ENCODE results near the gene ADGRG7.
A peak's percentile ranks its signal among the peaks of the same experiment; 100 is the strongest.

Gene ADGRG7

DNA sequence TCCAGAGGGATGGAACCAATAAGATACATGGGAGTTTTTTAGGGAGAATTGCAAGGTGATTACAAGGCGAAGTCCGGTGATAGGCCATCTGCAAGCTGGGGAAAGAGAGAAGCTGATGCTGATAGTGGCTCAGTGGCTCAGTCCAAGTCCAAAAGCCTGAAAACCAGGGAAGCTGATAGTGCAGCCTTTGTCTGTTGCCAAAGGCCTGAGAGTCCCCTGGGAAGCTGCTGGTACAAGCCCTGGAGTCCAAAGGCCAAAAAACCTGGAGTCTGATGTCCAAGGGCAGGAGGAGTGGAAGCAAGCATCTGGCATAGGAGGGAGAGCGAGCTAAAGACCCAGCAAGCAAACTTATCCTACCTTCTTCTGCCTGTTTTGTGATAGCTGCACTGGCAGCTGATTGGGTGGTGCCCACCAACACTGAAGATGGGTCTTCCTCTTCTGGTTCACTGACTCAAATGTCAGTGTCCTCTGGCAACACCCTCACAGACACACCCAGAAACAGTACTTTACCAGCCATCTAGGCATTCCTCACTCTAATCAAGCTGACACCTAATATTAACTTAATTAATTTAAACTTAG lies 116.6 kb downstream of the ADGRG7 start:
- TF ChIP-seq CTCF (IDR thresholded peaks at IDR 0.05; ENCODE audit: insufficient read depth, missing control alignments), result no peak
- DNase-seq (ENCODE audit: insufficient read length, low spot score) (no peak), FAIRE-seq (no peak)

GRCh38 chr3:100726706-100727105 lies 117.3 kb downstream of the ADGRG7 start:
- DNase-seq (ENCODE audit: insufficient read length, low spot score) (no peak), FAIRE-seq (no peak)
- no peak for TF ChIP-seq CTCF (IDR thresholded peaks at IDR 0.05; ENCODE audit: insufficient read depth, missing control alignments)

DNA sequence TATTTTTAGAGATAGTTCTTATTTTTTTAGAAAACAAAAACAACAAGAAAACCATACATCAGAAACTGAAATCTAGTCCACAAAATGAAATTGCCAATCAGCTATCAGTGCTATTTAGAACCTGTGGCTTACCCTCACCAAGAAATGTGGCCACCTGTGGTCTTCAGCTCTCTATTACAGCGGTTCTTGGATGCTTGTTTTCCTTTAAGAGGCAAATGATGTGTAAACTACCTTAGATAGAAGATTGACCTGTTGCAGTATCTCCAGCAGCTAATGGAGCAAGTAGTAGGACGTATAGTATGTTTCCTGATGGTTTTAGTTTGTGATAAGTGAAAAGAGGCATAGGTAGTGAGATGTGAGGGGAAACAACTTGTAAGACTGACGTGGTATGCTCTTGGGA lies 121.1 kb downstream of the ADGRG7 start:
- no peak for TF ChIP-seq CTCF (IDR thresholded peaks at IDR 0.05; ENCODE audit: insufficient read depth, missing control alignments)
- DNase-seq (ENCODE audit: insufficient read length, low spot score) (no peak), FAIRE-seq (no peak)

DNA sequence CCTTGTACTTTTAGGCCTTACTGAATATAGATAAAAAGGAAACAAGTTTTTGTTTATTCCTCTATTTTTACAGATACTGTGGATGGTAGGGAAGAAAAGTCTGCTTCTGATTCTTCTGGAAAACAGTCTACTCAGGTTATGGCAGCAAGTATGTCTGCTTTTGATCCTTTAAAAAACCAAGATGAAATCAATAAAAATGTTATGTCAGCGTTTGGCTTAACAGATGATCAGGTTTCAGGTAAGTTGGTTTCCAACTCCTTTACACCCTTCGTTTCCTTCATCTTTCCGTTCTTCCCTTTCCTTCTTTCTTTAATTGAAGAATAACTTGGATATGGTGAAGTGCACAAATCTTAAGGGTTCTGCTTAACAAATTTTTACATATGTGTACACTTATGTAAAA lies 123.0 kb downstream of the ADGRG7 start:
- DNase-seq (ENCODE audit: insufficient read length, low spot score) (no peak), FAIRE-seq (no peak)
- TF ChIP-seq CTCF (IDR thresholded peaks at IDR 0.05; ENCODE audit: insufficient read depth, missing control alignments), result no peak

DNA sequence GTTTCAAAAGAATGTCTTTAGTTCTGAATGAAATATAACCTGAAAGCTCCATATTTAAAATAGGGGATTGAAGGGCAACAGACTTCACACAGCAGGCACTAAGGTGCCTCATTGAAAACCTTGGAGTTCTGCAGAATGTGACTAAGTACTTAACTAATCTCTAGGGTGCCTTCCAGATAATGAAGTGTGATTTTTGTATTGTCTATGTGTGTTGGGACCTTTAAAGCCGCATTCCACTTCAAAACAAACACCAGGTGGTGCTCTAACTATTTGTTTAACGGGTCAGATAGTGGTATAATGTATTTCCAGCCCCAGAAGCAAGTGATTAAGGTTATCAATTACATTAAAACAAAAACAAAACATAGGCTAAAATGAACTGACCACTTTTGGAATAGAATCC lies 127.9 kb downstream of the ADGRG7 start:
- DNase-seq (ENCODE audit: insufficient read length, low spot score) (no peak), FAIRE-seq (no peak)
- TF ChIP-seq CTCF (IDR thresholded peaks at IDR 0.05; ENCODE audit: insufficient read depth, missing control alignments), result peak; percentile 45

- no peak for TF ChIP-seq CTCF (IDR thresholded peaks at IDR 0.05; ENCODE audit: insufficient read depth, missing control alignments)
- FAIRE-seq (no peak), DNase-seq (ENCODE audit: insufficient read length, low spot score) (no peak)
Measured at GRCh38 chr3:100740207-100740606, 130.8 kb downstream of the ADGRG7 start.

DNA sequence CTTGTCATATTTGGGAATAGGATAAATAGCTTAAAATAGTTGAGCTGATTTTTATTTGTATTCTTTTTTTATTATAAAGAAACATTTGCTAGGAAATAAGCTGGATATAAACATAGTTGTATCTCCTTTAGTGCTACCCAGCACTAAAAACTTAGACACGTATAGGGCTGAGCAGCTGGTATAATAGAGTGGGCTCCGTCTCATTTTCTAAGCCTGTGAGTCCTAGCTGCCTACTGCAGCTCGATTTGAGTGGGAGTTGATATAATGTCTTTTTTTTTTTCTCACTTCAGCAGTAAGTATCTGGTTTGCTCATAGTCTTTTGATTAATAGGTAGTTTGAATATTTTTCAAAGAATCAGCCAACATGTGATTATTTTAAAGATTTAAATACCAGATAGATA lies 134.1 kb downstream of the ADGRG7 start:
- no peak for DNase-seq (ENCODE audit: insufficient read length, low spot score)
- FAIRE-seq, result no peak
- no peak for TF ChIP-seq CTCF (IDR thresholded peaks at IDR 0.05; ENCODE audit: insufficient read depth, missing control alignments)

Data from D721Med (cell line).